Activated CD4-positive, CD25-positive, alpha-beta regulatory T cell treated with anti-CD3 and anti-CD28 coated beads, Interleukin-2, amount 50 U/mL, for 16 hours (primary cell): ENCODE measurements around the gene UBE2O.
"Not testable (repeated sequence)": the region's sequence is repeated elsewhere in the genome, so short reads cannot be mapped to it uniquely, and the experiment has no call there.

ENCODE experiments used
- DNase-seq: peaks from one replicate; pipeline ENCODE4 v3.0.0-alpha.2; 2020; ENCODE audit warnings: low read depth, low spot score

The UBE2O gene

GRCh38 chr17:76350463-76350862 is 102.5 kb downstream of the UBE2O start:
- DNase-seq, result no peak

GRCh38 chr17:76346936-76347335 is 106.0 kb downstream of the UBE2O start:
- not testable (repeated sequence) for DNase-seq

GRCh38 chr17:76345377-76345974 is 107.5 kb downstream of the UBE2O start:
- no peak for DNase-seq

GRCh38 chr17:76343106-76343505 is 109.8 kb downstream of the UBE2O start:
- DNase-seq, result no peak

GRCh38 chr17:76341301-76341700 is 111.7 kb downstream of the UBE2O start:
- no peak for DNase-seq
